SK-N-SH (cell line): ENCODE data around the gene SIM2. TPM values are rescaled to one million over a fixed set of nuclear protein-coding genes. Genes with fewer than 3 reads are reported as not detected.

Experiments used
- CTCF ChIA-PET: fragments of 300-600, 350-600 bp; formaldehyde crosslinking; extraction: SDS; loops from one replicate; lab custom pipeline; 2021; lab: Yijun Ruan, JAX
- POLR2A ChIA-PET: fragments of 350-600 bp; sonication (Branson Sonifier 250); formaldehyde crosslinking; extraction: SDS; loops from one replicate; lab custom pipeline; 2020; ENCODE audit warnings: antibody characterized with exemption, inconsistent platforms; lab: Yijun Ruan, JAX
- DNase-seq: peaks from one replicate; pipeline ENCODE4 v3.0.0; 2012
- H2AFZ ChIP-seq: fragments of 200-600 bp; sonication (generic); 2 replicates; pipeline ENCODE4 v1.8.1; 2016; ENCODE audit warnings: antibody characterized with exemption, mild to moderate bottlenecking, low read depth
- H3F3A ChIP-seq: fragments of 200-600 bp; sonication (generic); replicated peaks from 2 replicates; pipeline ENCODE3; 2016; ENCODE audit warnings: antibody characterized with exemption, mild to moderate bottlenecking; ENCODE audit not compliant: insufficient read depth
- H3K27ac ChIP-seq, 2 experiments: fragments of 200-500 bp in 1 of 2; fragments of 200-600 bp in 1 of 2; sonication (Bioruptor generic) in 1 of 2; sonication (generic), shearing (Covaris generic) in 1 of 2; 2 replicates each; pipeline versions ENCODE4 v1.5.1 to v1.6.1; 2014 to 2016; ENCODE audit warnings: low read depth in 2 of 2, inconsistent platforms in 1 of 2, low read length in 1 of 2, mild to moderate bottlenecking in 1 of 2, mixed read lengths in 1 of 2
- H3K27me3 ChIP-seq: fragments of 200-600 bp; sonication (generic), shearing (Covaris generic); 2 replicates; pipeline ENCODE4 v1.6.1; 2016; ENCODE audit warnings: mixed run types; ENCODE audit not compliant: insufficient read depth
- H3K36me3 ChIP-seq, 2 experiments: fragments of 200-500 bp in 1 of 2; fragments of 200-600 bp in 1 of 2; sonication (Bioruptor generic) in 1 of 2; sonication (generic) in 1 of 2; replicated peaks in 1 of 2; 2 replicates each; pipeline versions ENCODE3 to v1.5.1; 2014 to 2016; ENCODE audit warnings: low read length in 1 of 2, mild to moderate bottlenecking in 1 of 2; ENCODE audit not compliant: insufficient read depth in 2 of 2, control insufficient read depth in 1 of 2
- H3K4me1 ChIP-seq, 2 experiments: fragments of 200-500 bp in 1 of 2; fragments of 200-600 bp in 1 of 2; sonication (Bioruptor generic) in 1 of 2; sonication (generic), shearing (Covaris generic) in 1 of 2; 2 replicates each; pipeline versions ENCODE4 v1.5.1 to v1.6.1; 2014 to 2016; ENCODE audit warnings: low read depth in 1 of 2, low read length in 1 of 2, mixed run types in 1 of 2; ENCODE audit not compliant: insufficient read depth in 2 of 2, control insufficient read depth in 1 of 2
- H3K4me2 ChIP-seq: fragments of 200-600 bp; sonication (generic), shearing (Covaris generic); 2 replicates; pipeline ENCODE4 v1.6.1; 2017; ENCODE audit warnings: mixed run types
- H3K4me3 ChIP-seq, 2 experiments: fragments of 200-500 bp in 1 of 2; fragments of 200-600 bp in 1 of 2; sonication (Bioruptor generic) in 1 of 2; sonication (generic), shearing (Covaris generic) in 1 of 2; 2 replicates each; pipeline versions ENCODE4 v1.5.1 to v1.8.1; 2014 to 2016; ENCODE audit warnings: low read depth in 2 of 2, inconsistent platforms in 1 of 2, low read length in 1 of 2, mild to moderate bottlenecking in 1 of 2, mixed read lengths in 1 of 2, moderate library complexity in 1 of 2
- H3K79me2 ChIP-seq: fragments of 200-600 bp; sonication (generic); 2 replicates; pipeline ENCODE4 v1.8.1; 2017; ENCODE audit warnings: mild to moderate bottlenecking; ENCODE audit not compliant: insufficient read depth
- H3K9ac ChIP-seq: fragments of 200-600 bp; sonication (generic); 2 replicates; pipeline ENCODE4 v1.6.1; 2017; ENCODE audit warnings: mixed run types
- H3K9me2 ChIP-seq: fragments of 200-600 bp; sonication (generic); 2 replicates; pipeline ENCODE4 v1.6.1; 2017; ENCODE audit warnings: mixed run types
- H3K9me3 ChIP-seq: fragments of 200-600 bp; sonication (generic); 2 replicates; pipeline ENCODE4 v1.6.1; 2017; ENCODE audit warnings: mixed run types, mild to moderate bottlenecking, moderate library complexity
- H4K20me1 ChIP-seq: fragments of 200-600 bp; sonication (generic); 2 replicates; pipeline ENCODE4 v1.6.1; 2017; ENCODE audit warnings: mild to moderate bottlenecking, mixed run types; ENCODE audit not compliant: insufficient read depth
- CHD2 ChIP-seq: fragments of 150-350 bp; IDR thresholded peaks from 2 replicates; pipeline ENCODE4 v1.6.1; 2018; ENCODE audit warnings: low read length; ENCODE audit not compliant: partially characterized antibody
- ELF1 ChIP-seq: IDR thresholded peaks from 2 replicates; pipeline ENCODE4 v1.4.0; 2012
- EP300 ChIP-seq, 2 experiments: IDR thresholded peaks; 2 replicates each; pipeline versions ENCODE4 v1.4.0 to v1.6.1; 2012; ENCODE audit warnings: borderline replicate concordance in 1 of 2, low read depth in 1 of 2, low read length in 1 of 2
- EZH2phosphoT487 ChIP-seq: fragments of 200-600 bp; sonication (generic); IDR thresholded peaks from 2 replicates; pipeline ENCODE4 v1.6.1; 2017; ENCODE audit warnings: low read depth, mixed run types, mild to moderate bottlenecking, antibody characterized with exemption, moderate library complexity, borderline replicate concordance
- FOSL2 ChIP-seq: IDR thresholded peaks from 2 replicates; pipeline ENCODE4 v1.4.0; 2012; ENCODE audit warnings: low read depth, mild to moderate bottlenecking, moderate library complexity, borderline replicate concordance
- FOXJ3 ChIP-seq: sonication (generic); formaldehyde crosslinking; IDR thresholded peaks from 2 replicates; pipeline ENCODE4 v1.5.1; 2020; ENCODE audit warnings: mild to moderate bottlenecking, missing genetic modification reagents
- FOXM1 ChIP-seq: IDR thresholded peaks from 2 replicates; pipeline ENCODE4 v1.4.0; 2012; ENCODE audit warnings: low read depth, mild to moderate bottlenecking
- GABPA ChIP-seq: IDR thresholded peaks from 2 replicates; pipeline ENCODE4 v1.4.0; 2012; ENCODE audit warnings: low read depth, mild to moderate bottlenecking
- IRF3 ChIP-seq: fragments of 150-350 bp; IDR thresholded peaks from 2 replicates; pipeline ENCODE4 v1.6.1; 2016; ENCODE audit warnings: mild to moderate bottlenecking, low read depth, low read length
- JUND ChIP-seq: IDR thresholded peaks from 2 replicates; pipeline ENCODE4 v1.4.0; 2012
- MEF2A ChIP-seq: IDR thresholded peaks from 2 replicates; pipeline ENCODE4 v1.4.0; 2012; ENCODE audit warnings: low read depth, borderline replicate concordance
- NFIC ChIP-seq: IDR thresholded peaks from 2 replicates; pipeline ENCODE4 v1.4.0; 2012; ENCODE audit warnings: borderline replicate concordance
- NRF1 ChIP-seq: IDR thresholded peaks from 2 replicates; pipeline ENCODE4 v1.6.1; 2012; ENCODE audit warnings: low read depth, mild to moderate bottlenecking, low read length
- PBX3 ChIP-seq: IDR thresholded peaks from 2 replicates; pipeline ENCODE4; 2012
- RCOR1 ChIP-seq: fragments of 150-350 bp; IDR thresholded peaks from 2 replicates; pipeline ENCODE4 v1.6.1; 2017; ENCODE audit warnings: antibody characterized with exemption, low read length
- RXRA ChIP-seq: IDR thresholded peaks from 2 replicates; pipeline ENCODE4 v1.4.0; 2012; ENCODE audit warnings: low read depth, mild to moderate bottlenecking, borderline replicate concordance
- SIN3A ChIP-seq: IDR thresholded peaks from 2 replicates; pipeline ENCODE4 v1.6.1; 2012; ENCODE audit warnings: low read depth, mild to moderate bottlenecking, low read length, moderate library complexity, borderline replicate concordance
- SMC3 ChIP-seq: IDR thresholded peaks from 2 replicates; pipeline ENCODE4 v1.6.1; 2012; ENCODE audit warnings: low read depth, low read length, improper control_type of control experiment
- TCF12 ChIP-seq: IDR thresholded peaks from 2 replicates; pipeline ENCODE4 v1.4.0; 2012
- TEAD4 ChIP-seq: IDR thresholded peaks from 2 replicates; pipeline ENCODE4 v1.4.0; 2012; ENCODE audit warnings: mild to moderate bottlenecking, borderline replicate concordance; ENCODE audit not compliant: insufficient read depth
- USF2 ChIP-seq: fragments of 150-350 bp; IDR thresholded peaks from 2 replicates; pipeline ENCODE4 v1.6.1; 2017; ENCODE audit warnings: antibody characterized with exemption, low read length, low read depth, borderline replicate concordance
- WGBS: methylation state at CpG from one replicate; pipeline ENCODE4 v1.1.6; 2017; ENCODE audit warnings: low lambda C conversion rate; 5-methylcytosine and 5-hydroxymethylcytosine counted together
- polyA plus RNA-seq, 3 experiments: library from polyadenylated mRNA; depleted of rRNA; stranded (reverse); fragments of >200 nt; gene quantifications; 2 replicates each; pipeline ENCODE4 v1.2.3, GENCODE V29; 2012
- TF ChIP-seq, protein P1 (sequence below): fragments of 200-600 bp; sonication (generic); IDR thresholded peaks from 2 replicates; pipeline ENCODE4 v1.6.1; 2017; ENCODE audit warnings: antibody characterized with exemption, mild to moderate bottlenecking, moderate library complexity

Gene SIM2
- polyA plus RNA-seq, 1 of the 3 experiments (the other 2 are of a cell fraction) = not detected

DNA sequence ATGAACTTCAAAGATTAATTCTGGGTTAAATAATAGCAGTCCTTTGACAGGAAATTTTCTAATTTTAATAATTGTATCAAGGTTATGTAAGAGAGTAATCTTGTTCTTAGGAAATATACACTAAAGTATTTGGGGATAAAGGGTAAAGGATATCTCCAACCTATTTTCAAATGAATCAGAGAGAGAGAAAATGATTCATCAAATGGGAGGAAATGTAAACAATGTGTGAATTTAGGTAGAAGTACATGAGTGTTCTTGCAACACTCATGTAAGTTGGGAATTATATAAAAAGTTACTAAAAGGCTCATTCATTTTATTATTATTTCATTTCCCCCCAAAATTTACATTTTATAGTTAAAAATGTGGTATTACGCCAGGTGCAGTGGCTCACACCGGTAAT, 20.4 kb upstream of the SIM2 start:
- no peak for TF ChIP-seq FOSL2
- no peak for TF ChIP-seq SMC3
- no peak for TF ChIP-seq CHD2
- TF ChIP-seq RXRA = no peak
- TF ChIP-seq NRF1 = no peak
- no peak for TF ChIP-seq PBX3
- TF ChIP-seq USF2 = no peak
- TF ChIP-seq NFIC = no peak
- TF ChIP-seq EZH2phosphoT487 = no peak
- no peak for TF ChIP-seq FOXM1
- no peak overlapping the region for H2AFZ ChIP-seq
- H3K4me3 ChIP-seq = no peak overlapping the region
- no peak overlapping the region for H3K4me2 ChIP-seq
- H3K9ac ChIP-seq = no peak overlapping the region
- no peak overlapping the region for H3K27ac ChIP-seq
- DNase-seq = no peak
- H3K27me3 ChIP-seq = peaks cover 50% of the 10 kb centered on the region
- H3K9me2 ChIP-seq = no peaks in the 10 kb centered on the region
- no peaks in the 10 kb centered on the region for H3K79me2 ChIP-seq
- no peaks in the 10 kb centered on the region for H4K20me1 ChIP-seq
- H3K4me1 ChIP-seq = no peaks in the 10 kb centered on the region
- no peaks in the 10 kb centered on the region for H3F3A ChIP-seq
- 41% methylated on average over 2 of the region's 2 CpGs for WGBS
- H3K9me3 ChIP-seq = no peaks in the 10 kb centered on the region
- POLR2A ChIA-PET = no interaction called here
- no peaks in the 10 kb centered on the region for H3K36me3 ChIP-seq
- CTCF ChIA-PET = interaction anchor here (0.7 kb wide), 1 partner anchor 70 kb away, joined by 3 read pairs; no protein-coding TSS in a partner anchor

GRCh38 chr21:36681117-36681631, 17.7 kb upstream of the SIM2 start:
- CTCF ChIA-PET = no interaction called here
- H3K9me3 ChIP-seq = no peaks in the 10 kb centered on the region
- H3K9me2 ChIP-seq = no peaks in the 10 kb centered on the region
- no peak overlapping the region for H3K4me3 ChIP-seq
- no peak overlapping the region for H3K27ac ChIP-seq
- no peak for DNase-seq
- H3K36me3 ChIP-seq = no peaks in the 10 kb centered on the region
- WGBS = 16% methylated on average over 2 of the region's 2 CpGs
- no peaks in the 10 kb centered on the region for H3K79me2 ChIP-seq
- H3K27me3 ChIP-seq = peaks cover 36% of the 10 kb centered on the region
- H3K4me2 ChIP-seq = no peak overlapping the region
- no peak overlapping the region for H3K9ac ChIP-seq
- no peaks in the 10 kb centered on the region for H4K20me1 ChIP-seq
- no peaks in the 10 kb centered on the region for H3F3A ChIP-seq
- no peaks in the 10 kb centered on the region for H3K4me1 ChIP-seq
- POLR2A ChIA-PET = no interaction called here
- H2AFZ ChIP-seq = no peak overlapping the region
- TF ChIP-seq EP300 (IDR thresholded peaks at IDR 0.05; ENCODE audit: borderline replicate concordance in 1 of 2, low read depth in 1 of 2, low read length in 1 of 2) (no peak), RCOR1 (no peak), GABPA (no peak), USF2 (no peak), ELF1 (no peak), MEF2A (no peak), TEAD4 (no peak), SIN3A (no peak), IRF3 (no peak), TCF12 (no peak), FOXJ3 (CRISPR knock-in tag) (no peak), JUND (no peak)
- TF ChIP-seq, protein P1, sequence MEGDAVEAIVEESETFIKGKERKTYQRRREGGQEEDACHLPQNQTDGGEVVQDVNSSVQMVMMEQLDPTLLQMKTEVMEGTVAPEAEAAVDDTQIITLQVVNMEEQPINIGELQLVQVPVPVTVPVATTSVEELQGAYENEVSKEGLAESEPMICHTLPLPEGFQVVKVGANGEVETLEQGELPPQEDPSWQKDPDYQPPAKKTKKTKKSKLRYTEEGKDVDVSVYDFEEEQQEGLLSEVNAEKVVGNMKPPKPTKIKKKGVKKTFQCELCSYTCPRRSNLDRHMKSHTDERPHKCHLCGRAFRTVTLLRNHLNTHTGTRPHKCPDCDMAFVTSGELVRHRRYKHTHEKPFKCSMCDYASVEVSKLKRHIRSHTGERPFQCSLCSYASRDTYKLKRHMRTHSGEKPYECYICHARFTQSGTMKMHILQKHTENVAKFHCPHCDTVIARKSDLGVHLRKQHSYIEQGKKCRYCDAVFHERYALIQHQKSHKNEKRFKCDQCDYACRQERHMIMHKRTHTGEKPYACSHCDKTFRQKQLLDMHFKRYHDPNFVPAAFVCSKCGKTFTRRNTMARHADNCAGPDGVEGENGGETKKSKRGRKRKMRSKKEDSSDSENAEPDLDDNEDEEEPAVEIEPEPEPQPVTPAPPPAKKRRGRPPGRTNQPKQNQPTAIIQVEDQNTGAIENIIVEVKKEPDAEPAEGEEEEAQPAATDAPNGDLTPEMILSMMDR = no peak
